B cell (primary cell): Measurements from ENCODE around the gene SEC14L5. TPM values are rescaled to one million over a fixed set of nuclear protein-coding genes. Genes with fewer than 3 reads are reported as not detected.

Experiments used
- ATAC-seq: fragments of 200-7000 bp; cut with Tn5 transposase; one replicate; pipeline ENCODE4 v1.10.0; 2021; ENCODE audit warnings: low read depth, mild to moderate bottlenecking, moderate number of reproducible peaks, moderate library complexity
- CTCF ChIA-PET: fragments of 350-600 bp; sonication (Branson Sonifier 250); formaldehyde crosslinking; loops from one replicate; lab custom pipeline; 2021; ENCODE audit warnings: antibody characterized with exemption, inconsistent platforms; lab: Charles Lee
- POLR2A ChIA-PET: fragments of 350-600 bp; sonication (Branson Sonifier 250); formaldehyde crosslinking; loops from one replicate; lab custom pipeline; 2021; ENCODE audit warnings: antibody characterized with exemption; lab: Charles Lee
- DNase-seq: peaks from one replicate; pipeline ENCODE4 v3.0.0; 2013
- H2AFZ ChIP-seq: 2 replicates; pipeline ENCODE4 v1.6.1; 2012; ENCODE audit warnings: mild to moderate bottlenecking, low read depth, low read length; ENCODE audit not compliant: insufficient read depth, poor library complexity, severe bottlenecking
- H3K27ac ChIP-seq, 2 donors: 1 replicate in 1 of 2; 2 replicates in 1 of 2; pipeline ENCODE4 v1.5.1; 2012 to 2013; ENCODE audit warnings: low read length in 2 of 2, mild to moderate bottlenecking in 2 of 2, moderate library complexity in 1 of 2
- H3K27me3 ChIP-seq, 4 experiments: fragments of 200-600 bp in 1 of 4; sonication (generic) in 1 of 4; replicated peaks in 1 of 4; 1 replicate in 2 of 4; 2 replicates in 2 of 4; pipeline versions ENCODE4 v1.6.1 to v1.7.0; 2013 to 2016; ENCODE audit warnings: low read length in 3 of 4, mild to moderate bottlenecking in 2 of 4, mixed read lengths in 1 of 4, moderate library complexity in 1 of 4; ENCODE audit not compliant: insufficient read depth in 4 of 4, control insufficient read depth in 3 of 4; ENCODE audit errors: control extremely low read depth in 1 of 4
- H3K36me3 ChIP-seq, 2 experiments: replicated peaks in 1 of 2; 1 replicate in 1 of 2; 2 replicates in 1 of 2; pipeline versions ENCODE4 v1.6.1 to v1.7.1; 2013; ENCODE audit warnings: low read length in 1 of 2; ENCODE audit not compliant: insufficient read depth in 2 of 2, control insufficient read depth in 1 of 2; ENCODE audit errors: control extremely low read depth in 1 of 2, extremely low read depth in 1 of 2
- H3K4me1 ChIP-seq, 2 donors: fragments of 200-600 bp in 1 of 2; sonication (generic) in 1 of 2; 1 replicate in 1 of 2; 2 replicates in 1 of 2; pipeline versions ENCODE4 v1.5.1 to v1.6.1; 2013 to 2017; ENCODE audit warnings: low read length in 2 of 2; ENCODE audit not compliant: control insufficient read depth in 2 of 2, insufficient read depth in 2 of 2
- H3K4me2 ChIP-seq: replicated peaks from 2 replicates; pipeline ENCODE3; 2012; ENCODE audit warnings: mild to moderate bottlenecking, low read depth, low read length; ENCODE audit not compliant: poor library complexity, severe bottlenecking
- H3K4me3 ChIP-seq, 5 experiments: fragments of 200-600 bp in 1 of 5; sonication (generic) in 1 of 5; 1 replicate in 3 of 5; 2 replicates in 2 of 5; pipeline versions ENCODE4 v1.5.1 to v1.7.0; 2011 to 2016; ENCODE audit warnings: low read length in 4 of 5, mild to moderate bottlenecking in 4 of 5, low read depth in 2 of 5, control low read depth in 1 of 5, moderate library complexity in 1 of 5; ENCODE audit not compliant: insufficient read depth in 1 of 5; ENCODE audit errors: control extremely low read depth in 1 of 5, extremely low read depth in 1 of 5
- H3K79me2 ChIP-seq: fragments of 200-600 bp; sonication (generic); one replicate; pipeline ENCODE4 v1.6.0; 2016; ENCODE audit warnings: low read length; ENCODE audit not compliant: control insufficient read depth, insufficient read depth
- H3K9ac ChIP-seq: fragments of 200-600 bp; sonication (generic); 2 replicates; pipeline ENCODE4 v1.6.1; 2017; ENCODE audit warnings: mild to moderate bottlenecking, low read length, moderate library complexity
- H3K9me3 ChIP-seq, 3 donors: one replicate each; pipeline versions ENCODE4 v1.6.1 to v1.7.1; 2013; ENCODE audit warnings: low read length in 2 of 3; ENCODE audit not compliant: control insufficient read depth in 2 of 3, insufficient read depth in 1 of 3; ENCODE audit errors: control extremely low read depth in 1 of 3
- H4K20me1 ChIP-seq: 2 replicates; pipeline ENCODE4 v1.6.0; 2012; ENCODE audit warnings: mild to moderate bottlenecking, low read length; ENCODE audit not compliant: insufficient read depth, control insufficient read depth, poor library complexity, severe bottlenecking
- H3K27ac Mint-ChIP-seq: one replicate; pipeline ENCODE4 v1.8.0; 2021; ENCODE audit warnings: mixed read lengths
- H3K27me3 Mint-ChIP-seq: one replicate; pipeline ENCODE4 v1.8.0; 2021; ENCODE audit warnings: mixed read lengths
- H3K4me1 Mint-ChIP-seq: one replicate; pipeline ENCODE4 v1.8.0; 2021; ENCODE audit warnings: mixed read lengths
- H3K4me3 Mint-ChIP-seq: one replicate; pipeline ENCODE4 v1.8.0; 2021; ENCODE audit warnings: mixed read lengths
- H3K9me3 Mint-ChIP-seq: one replicate; pipeline ENCODE4 v1.8.0; 2022; ENCODE audit warnings: mixed read lengths; ENCODE audit not compliant: insufficient read depth
- CTCF ChIP-seq: fragments of 200-600 bp; IDR thresholded peaks from one replicate; pipeline ENCODE4 v1.8.0; 2022; ENCODE audit warnings: antibody characterized with exemption, mild to moderate bottlenecking
- EZH2 ChIP-seq: IDR thresholded peaks from 2 replicates; pipeline ENCODE4 v1.6.1; 2012; ENCODE audit warnings: borderline replicate concordance, low read depth, mild to moderate bottlenecking, moderate library complexity, low read length; ENCODE audit not compliant: insufficient read depth, poor library complexity, severe bottlenecking
- WGBS: methylation state at CpG from one replicate; pipeline ENCODE4 v1.1.5; 2013; ENCODE audit warnings: missing lambda C conversion rate; ENCODE audit not compliant: insufficient coverage; 5-methylcytosine and 5-hydroxymethylcytosine counted together
- intact Hi-C: fragments of 100-400 bp; cut with micrococcal nuclease; formaldehyde crosslinking; loops from one replicate; pipeline ENCODE4 v1.10.0; 2022
- polyA plus RNA-seq: library from polyadenylated mRNA; depleted of rRNA; stranded (reverse); fragments of >200 nt; gene quantifications from 2 replicates; pipeline ENCODE4 v1.2.3, GENCODE V29; 2012
- total RNA-seq, 2 donors: library from RNA; stranded (reverse); fragments of 120-200 nt in 1 of 2; gene quantifications; 1 replicate in 1 of 2; 2 replicates in 1 of 2; pipeline versions ENCODE4 v1.2.3 to v1.2.4, GENCODE V29; 2013 to 2022

SEC14L5 gene
- total and polyA plus RNA-seq, 2 donors (not counting 1 experiment from before 2014, with no cell fraction given), result not detected

GRCh38 chr16:4908854-4909401, 49.2 kb upstream of the SEC14L5 start:
- no peaks in the 10 kb centered on the region for H3K4me1 ChIP-seq
- CTCF ChIA-PET, result interaction anchor here (0.7 kb wide), 1 partner anchor 28 kb away, joined by 4 read pairs; no protein-coding TSS in a partner anchor
- no peak overlapping the region for H3K9ac ChIP-seq
- ATAC-seq (no peak), DNase-seq (no peak)
- TF ChIP-seq CTCF (no peak), EZH2 (no peak)
- H3K27me3 Mint-ChIP-seq, result peaks cover 14% of the 10 kb centered on the region
- no peak overlapping the region for H3K27ac Mint-ChIP-seq
- no peaks in the 10 kb centered on the region for H3K27me3 ChIP-seq
- no peak overlapping the region for H3K4me3 Mint-ChIP-seq
- 88% methylated on average over 4 of the region's 5 CpGs for WGBS
- intact Hi-C loops, result no loop called here
- H3K9me3 Mint-ChIP-seq, result no peaks in the 10 kb centered on the region
- no peaks in the 10 kb centered on the region for H3K79me2 ChIP-seq
- no peaks in the 10 kb centered on the region for H3K9me3 ChIP-seq
- no peaks in the 10 kb centered on the region for H3K4me1 Mint-ChIP-seq
- H3K36me3 ChIP-seq, result no peaks in the 10 kb centered on the region
- no peak overlapping the region for H3K4me3 ChIP-seq
- no peaks in the 10 kb centered on the region for H4K20me1 ChIP-seq
- no peak overlapping the region for H3K4me2 ChIP-seq
- POLR2A ChIA-PET, result no interaction called here
- H2AFZ ChIP-seq, result no peak overlapping the region
- no peak overlapping the region for H3K27ac ChIP-seq

GRCh38 chr16:4909825-4910224, 48.3 kb upstream of the SEC14L5 start:
- Histone ChIP-seq H3K27me3 (no peaks in the 10 kb centered on the region), H4K20me1 (no peaks in the 10 kb centered on the region), H3K79me2 (no peaks in the 10 kb centered on the region), H3K4me2 (no peak overlapping the region), H3K9me3 (peaks cover 0 to 4% (median 0%) of the 10 kb centered on the region in 3 donors), H3K9ac (no peak overlapping the region), H3K36me3 (no peaks in the 10 kb centered on the region), H3K4me1 (no peaks in the 10 kb centered on the region), H3K27ac (no peak overlapping the region), H2AFZ (no peak overlapping the region), H3K4me3 (no peak overlapping the region)
- Mint-ChIP-seq H3K4me3 (no peak overlapping the region), H3K27me3 (peaks cover 5% of the 10 kb centered on the region), H3K27ac (no peak overlapping the region), H3K4me1 (no peaks in the 10 kb centered on the region), H3K9me3 (no peaks in the 10 kb centered on the region)
- ATAC-seq (no peak), DNase-seq (no peak)
- CTCF ChIA-PET, result no interaction called here
- intact Hi-C loops, result no loop called here
- WGBS, result 97% methylated on average over 6 of the region's 7 CpGs
- POLR2A ChIA-PET, result no interaction called here
- TF ChIP-seq CTCF (no peak), EZH2 (no peak)
